ENCODE results near the gene PBX1. TPM values are rescaled to one million over a fixed set of nuclear protein-coding genes. Genes with fewer than 3 reads are reported as not detected.

PBX1 gene
- total RNA-seq, 3 donors from 2014 or later: 64.5 to 126 (median 95.4) TPM

GRCh38 chr1:164581762-164582161 is 22.8 kb downstream of the PBX1 start:
- H3K36me3 ChIP-seq: no peaks in the 10 kb centered on the region
- H3K27ac ChIP-seq: no peak overlapping the region
- no peak overlapping the region for H3K4me3 ChIP-seq
- H3K9me3 ChIP-seq: no peaks in the 10 kb centered on the region
- DNase-seq (ENCODE audit: low spot score in 2 of 2): no peak
- no peaks in the 10 kb centered on the region for H3K27me3 ChIP-seq
- intact Hi-C loops (cut with DNase I; ENCODE audit: low total_unique reads): no loop called here
- no peak for TF ChIP-seq POLR2A (IDR thresholded peaks at IDR 0.05)
- TF ChIP-seq POLR2AphosphoS5 (IDR thresholded peaks at IDR 0.05): no peak
- no peak for TF ChIP-seq CTCF (IDR thresholded peaks at IDR 0.05)
- H3K4me1 ChIP-seq: peaks cover 7 to 18% of the 10 kb centered on the region in 2 donors

GRCh38 chr1:164583196-164583595 is 24.2 kb downstream of the PBX1 start:
- no peak overlapping the region for H3K4me3 ChIP-seq
- H3K9me3 ChIP-seq: no peaks in the 10 kb centered on the region
- no peak overlapping the region for H3K27ac ChIP-seq
- H3K36me3 ChIP-seq: no peaks in the 10 kb centered on the region
- peaks cover 7 to 18% of the 10 kb centered on the region in 2 donors for H3K4me1 ChIP-seq
- TF ChIP-seq POLR2A (IDR thresholded peaks at IDR 0.05) (no peak), CTCF (IDR thresholded peaks at IDR 0.05) (no peak)
- intact Hi-C loops (cut with DNase I; ENCODE audit: low total_unique reads): no loop called here
- DNase-seq (ENCODE audit: low spot score in 2 of 2): no peak
- no peaks in the 10 kb centered on the region for H3K27me3 ChIP-seq

- no peak for TF ChIP-seq POLR2AphosphoS5 (IDR thresholded peaks at IDR 0.05)
- TF ChIP-seq POLR2A (IDR thresholded peaks at IDR 0.05): no peak
- no peak for TF ChIP-seq CTCF (IDR thresholded peaks at IDR 0.05)
- no peak overlapping the region for H3K27ac ChIP-seq
- no peaks in the 10 kb centered on the region for H3K9me3 ChIP-seq
- no peak for DNase-seq (ENCODE audit: low spot score in 2 of 2)
- intact Hi-C loops (cut with DNase I; ENCODE audit: low total_unique reads): no loop called here
- no peaks in the 10 kb centered on the region for H3K36me3 ChIP-seq
- no peak overlapping the region for H3K4me3 ChIP-seq
- H3K4me1 ChIP-seq: peaks cover 3 to 10% of the 10 kb centered on the region in 2 donors
- no peaks in the 10 kb centered on the region for H3K27me3 ChIP-seq
Measured at GRCh38 chr1:164583835-164584539, 25.0 kb downstream of the PBX1 start.

- no peak for DNase-seq (ENCODE audit: low spot score in 2 of 2)
- no peaks in the 10 kb centered on the region for H3K36me3 ChIP-seq
- no peak overlapping the region for H3K4me3 ChIP-seq
- H3K4me1 ChIP-seq: peaks cover 0 to 5% of the 10 kb centered on the region in 2 donors
- H3K27me3 ChIP-seq: no peaks in the 10 kb centered on the region
- H3K9me3 ChIP-seq: no peaks in the 10 kb centered on the region
- TF ChIP-seq POLR2A (IDR thresholded peaks at IDR 0.05): no peak
- no peak for TF ChIP-seq CTCF (IDR thresholded peaks at IDR 0.05)
- no peak for TF ChIP-seq POLR2AphosphoS5 (IDR thresholded peaks at IDR 0.05)
- H3K27ac ChIP-seq: peak overlapping the region in 1 of 2 donors; percentile 46
- intact Hi-C loops (cut with DNase I; ENCODE audit: low total_unique reads): no loop called here
Measured at GRCh38 chr1:164586591-164586990, 27.6 kb downstream of the PBX1 start.

- Histone ChIP-seq H3K27ac (peak overlapping the region; percentile 33 to 87), H3K4me3 (peak overlapping the region in 1 of 3 donors; percentile 36), H3K36me3 (no peaks in the 10 kb centered on the region), H3K9me3 (no peaks in the 10 kb centered on the region), H3K4me1 (peaks cover 5 to 7% of the 10 kb centered on the region in 2 donors), H3K27me3 (no peaks in the 10 kb centered on the region)
- TF ChIP-seq CTCF (IDR thresholded peaks at IDR 0.05) (no peak), POLR2AphosphoS5 (IDR thresholded peaks at IDR 0.05) (no peak), POLR2A (IDR thresholded peaks at IDR 0.05) (no peak)
- no peak for DNase-seq (ENCODE audit: low spot score in 2 of 2)
- intact Hi-C loops (cut with DNase I; ENCODE audit: low total_unique reads): no loop called here
Measured at GRCh38 chr1:164587617-164588501, 28.9 kb downstream of the PBX1 start.

All from breast epithelium (tissue), 4 donors.